GDM1 (cell line): ENCODE measurements around the gene CDC34.
A peak's percentile ranks its signal among the peaks of the same experiment; 100 is the strongest.

Source experiments
- DNase-seq: peaks from one replicate; lab custom pipeline; 2025; lab: John Stamatoyannopoulos, UW

CDC34 gene

DNA sequence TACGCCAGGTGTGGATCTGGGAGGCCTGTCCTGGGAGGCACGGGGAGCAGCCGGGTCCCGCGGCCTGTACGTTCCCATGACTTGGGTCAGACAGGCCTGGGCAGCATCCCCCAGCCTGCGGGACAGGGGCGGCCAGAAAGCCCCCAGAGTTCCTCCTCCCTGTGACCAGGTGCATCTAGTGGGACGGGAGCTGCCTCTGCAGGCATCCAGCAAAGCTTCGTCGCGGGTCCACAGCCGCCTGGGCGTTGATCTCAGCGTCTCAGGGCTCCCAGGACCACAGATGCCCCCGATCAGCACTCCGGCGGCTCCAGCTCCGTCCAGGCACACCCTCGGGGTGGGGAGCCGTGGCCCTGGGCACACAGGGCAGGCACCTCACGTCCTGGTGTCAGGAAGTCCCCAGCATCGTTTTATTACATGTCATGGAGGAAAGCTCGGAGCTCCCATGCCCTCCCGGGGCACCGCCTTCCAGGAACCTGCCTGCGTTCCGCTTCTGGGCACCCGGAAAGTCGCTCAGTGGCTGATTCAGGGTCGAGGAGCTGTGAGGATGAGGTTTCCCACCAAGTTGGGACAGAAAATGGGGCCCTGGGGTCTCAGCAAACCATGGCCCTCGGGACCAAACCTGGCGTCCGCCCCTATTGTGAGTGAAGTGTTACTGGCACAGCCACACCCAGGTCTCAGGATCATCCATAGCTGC, 10.8 kb downstream of the CDC34 start:
- no peak for DNase-seq

DNA sequence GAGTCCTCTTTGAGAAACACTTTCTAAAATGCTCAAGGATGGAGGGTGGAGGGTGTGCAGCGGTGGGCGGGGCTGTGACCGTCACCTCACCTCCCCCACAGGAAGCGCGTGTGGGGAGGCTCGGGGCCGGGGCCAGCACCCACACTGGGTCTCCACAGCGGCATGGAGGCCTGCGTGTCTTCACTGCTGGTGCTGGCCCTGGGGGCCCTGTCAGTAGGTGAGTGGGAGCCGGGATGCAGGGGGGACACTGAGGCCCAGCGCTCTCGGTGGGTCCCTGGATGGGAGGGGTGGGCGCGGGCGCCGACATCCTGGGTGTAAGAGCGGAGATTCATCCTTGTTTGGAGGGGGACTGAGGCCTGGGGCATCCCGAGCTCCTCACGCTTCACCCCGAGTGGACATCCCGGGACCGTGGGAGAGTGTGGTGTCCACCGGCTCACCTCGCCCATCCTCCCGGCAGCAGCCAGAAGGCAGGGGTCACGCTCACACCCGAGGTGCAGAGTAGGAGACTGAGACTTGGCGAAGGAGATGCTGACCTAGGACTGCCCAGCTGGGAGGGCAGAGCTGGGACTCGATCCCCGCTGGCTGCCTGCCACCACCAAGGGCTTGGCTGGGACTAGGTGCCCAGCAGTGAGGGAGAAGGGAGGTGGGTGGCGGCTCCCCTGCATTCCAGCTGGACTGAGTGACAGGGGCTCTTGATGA, 12.5 kb downstream of the CDC34 start, which contains the start of gene GZMM:
Gene GZMM (plus strand): TSS at position 144 of the 699 bp plus-strand sequence. CDS start 19 bp downstream, at position 163.
- no peak for DNase-seq

DNA sequence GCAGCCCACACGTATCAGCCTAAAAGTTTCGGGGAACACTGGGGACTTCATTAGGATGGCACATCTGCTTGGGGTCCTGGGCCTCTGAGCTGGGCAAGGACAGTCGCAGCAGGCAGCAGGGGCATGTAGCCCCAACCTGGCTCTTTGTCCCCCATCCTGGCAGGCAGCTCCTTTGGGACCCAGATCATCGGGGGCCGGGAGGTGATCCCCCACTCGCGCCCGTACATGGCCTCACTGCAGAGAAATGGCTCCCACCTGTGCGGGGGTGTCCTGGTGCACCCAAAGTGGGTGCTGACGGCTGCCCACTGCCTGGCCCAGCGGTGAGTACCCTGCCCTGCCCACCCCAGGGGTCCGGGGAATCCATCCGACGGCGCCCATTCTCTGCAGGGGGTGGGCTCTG, 15.6 kb downstream of the CDC34 start:
- DNase-seq = no peak

DNA sequence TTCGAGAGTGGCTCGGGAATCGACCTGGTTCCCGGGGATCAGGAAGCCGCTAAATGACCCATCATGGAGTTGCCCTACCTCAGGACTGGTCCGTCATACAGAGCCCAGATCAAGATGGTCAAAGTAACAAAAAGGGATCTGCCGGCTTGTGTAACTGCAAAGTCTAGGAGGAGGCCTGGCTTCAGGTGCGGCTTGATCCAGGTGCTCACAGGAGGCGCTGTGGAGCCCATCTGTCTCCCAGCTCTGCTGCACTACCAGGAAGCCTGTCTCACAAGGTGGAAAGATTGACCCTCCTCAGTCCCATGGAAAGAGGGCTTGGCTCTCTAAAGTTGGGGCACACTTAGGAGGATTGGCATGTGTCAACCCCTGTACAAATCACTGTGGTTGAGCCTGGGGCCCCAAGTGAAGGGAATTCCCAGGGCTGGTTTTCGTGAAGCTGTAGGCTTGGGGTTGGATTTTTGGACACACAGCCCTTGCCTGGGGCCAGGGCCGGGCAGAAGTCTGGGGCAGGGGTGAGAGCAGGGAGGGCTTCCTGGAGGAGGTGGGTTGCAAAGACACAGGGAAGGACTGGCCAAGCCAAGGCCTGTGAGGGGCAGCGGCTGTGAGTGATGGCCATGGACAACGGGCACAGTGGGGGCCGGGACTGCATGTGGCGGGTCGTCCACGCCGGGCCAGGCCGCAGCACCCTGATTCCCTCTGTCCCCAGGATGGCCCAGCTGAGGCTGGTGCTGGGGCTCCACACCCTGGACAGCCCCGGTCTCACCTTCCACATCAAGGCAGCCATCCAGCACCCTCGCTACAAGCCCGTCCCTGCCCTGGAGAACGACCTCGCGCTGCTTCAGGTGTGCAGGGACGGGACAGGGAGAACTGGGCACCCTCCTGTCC, 16.5 kb downstream of the CDC34 start:
- DNase-seq = no peak

DNA sequence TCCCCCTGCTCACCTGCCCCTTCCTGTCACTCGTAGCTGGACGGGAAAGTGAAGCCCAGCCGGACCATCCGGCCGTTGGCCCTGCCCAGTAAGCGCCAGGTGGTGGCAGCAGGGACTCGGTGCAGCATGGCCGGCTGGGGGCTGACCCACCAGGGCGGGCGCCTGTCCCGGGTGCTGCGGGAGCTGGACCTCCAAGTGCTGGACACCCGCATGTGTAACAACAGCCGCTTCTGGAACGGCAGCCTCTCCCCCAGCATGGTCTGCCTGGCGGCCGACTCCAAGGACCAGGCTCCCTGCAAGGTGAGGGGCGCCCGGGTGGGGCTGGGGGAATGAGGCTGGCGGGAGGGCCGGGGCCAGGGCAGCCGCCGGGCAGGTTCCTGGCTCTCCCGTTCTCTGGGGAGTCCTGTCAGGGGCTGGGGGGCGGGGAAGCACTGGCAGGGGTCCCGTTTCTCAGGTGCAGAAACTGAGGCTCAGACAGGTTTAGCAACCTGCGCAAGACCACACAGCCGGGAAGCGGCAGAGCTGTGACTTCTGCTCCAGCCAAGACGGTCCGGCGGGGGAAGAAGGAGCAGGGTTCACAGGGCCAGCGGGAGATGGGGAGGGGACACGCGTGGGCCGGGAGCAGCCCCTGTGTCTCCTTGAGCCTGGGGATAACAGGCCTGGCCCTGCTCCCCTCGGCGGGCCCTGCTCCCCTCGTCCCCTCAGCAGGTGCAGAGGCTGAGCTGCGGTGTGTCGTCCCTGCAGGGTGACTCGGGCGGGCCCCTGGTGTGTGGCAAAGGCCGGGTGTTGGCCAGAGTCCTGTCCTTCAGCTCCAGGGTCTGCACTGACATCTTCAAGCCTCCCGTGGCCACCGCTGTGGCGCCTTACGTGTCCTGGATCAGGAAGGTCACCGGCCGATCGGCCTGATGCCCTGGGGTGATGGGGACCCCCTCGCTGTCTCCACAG, 17.6 kb downstream of the CDC34 start:
- DNase-seq = no peak

DNA sequence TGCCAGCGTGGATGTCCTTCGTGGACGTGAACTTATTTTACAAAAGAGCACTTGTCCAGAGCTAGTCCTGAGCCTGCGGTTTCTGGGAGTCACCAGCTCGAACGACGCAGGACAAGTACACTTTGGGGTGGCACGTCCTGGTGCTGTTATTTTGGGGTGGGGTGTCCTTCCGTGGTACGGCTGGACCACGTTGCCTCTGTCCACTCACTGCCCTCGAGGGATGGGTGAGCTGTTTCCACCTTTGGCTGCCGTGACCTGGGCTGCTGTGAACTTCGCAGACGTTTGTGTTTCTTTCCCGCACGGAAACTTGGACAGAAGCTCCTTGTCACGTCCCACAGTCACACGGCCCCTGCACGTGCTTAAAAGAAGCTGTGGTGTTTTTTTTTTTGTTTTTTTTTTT, 23.3 kb downstream of the CDC34 start:
- DNase-seq = no peak

DNA sequence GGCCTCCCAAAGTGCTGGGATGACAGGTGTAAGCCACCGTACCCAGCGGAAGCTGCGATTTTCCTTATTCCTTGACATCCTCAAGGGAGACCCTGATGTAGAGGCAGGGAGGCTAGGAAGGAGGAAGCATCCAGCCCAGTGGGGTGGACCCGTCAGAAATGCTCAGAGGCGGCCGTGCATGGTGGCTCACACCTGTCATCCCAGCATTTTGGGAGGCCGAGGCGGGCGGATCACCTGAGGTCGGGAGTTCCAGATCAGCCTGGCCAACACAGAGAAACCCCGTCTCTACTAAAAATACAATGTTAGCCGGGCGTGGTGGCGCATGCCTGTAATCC, 23.9 kb downstream of the CDC34 start:
- no peak for DNase-seq

DNA sequence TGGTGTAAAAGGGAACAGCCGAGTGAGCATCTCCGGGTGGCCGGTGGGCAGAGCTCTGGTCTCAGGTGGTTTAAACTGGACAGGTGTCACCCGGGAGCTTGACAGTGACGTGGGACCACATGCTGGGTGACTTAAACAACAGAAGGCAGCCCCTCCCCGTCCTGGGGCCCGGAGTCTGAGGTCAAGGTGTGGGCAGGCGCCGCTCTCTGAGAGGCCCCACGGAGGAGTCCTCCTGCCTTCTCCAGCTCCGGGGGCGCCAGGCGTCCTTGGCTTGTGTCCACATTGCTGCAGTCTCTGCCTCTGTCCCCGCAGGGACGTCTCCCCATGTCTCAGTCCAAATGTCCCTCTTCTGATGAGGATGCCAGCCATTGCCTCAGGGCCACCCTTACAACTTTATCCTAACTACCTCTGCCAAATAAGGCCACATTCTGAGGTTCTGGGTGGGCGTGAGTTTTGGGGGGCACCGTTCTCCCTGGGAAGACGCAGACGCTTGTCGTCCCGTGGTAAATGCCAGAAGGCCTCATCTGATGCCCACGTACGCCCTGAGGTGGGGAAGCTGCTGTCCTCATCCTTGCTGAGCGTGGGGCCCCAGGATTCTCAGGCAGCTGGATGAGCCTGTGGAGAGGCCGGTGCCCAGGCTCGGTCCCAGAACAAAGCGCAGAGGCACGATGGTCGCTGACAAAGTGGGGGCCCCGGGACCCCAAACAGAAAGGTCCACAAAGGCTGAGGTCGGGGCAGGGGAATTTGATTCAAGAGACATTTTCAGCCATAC, 25.2 kb downstream of the CDC34 start:
- DNase-seq = no peak

DNA sequence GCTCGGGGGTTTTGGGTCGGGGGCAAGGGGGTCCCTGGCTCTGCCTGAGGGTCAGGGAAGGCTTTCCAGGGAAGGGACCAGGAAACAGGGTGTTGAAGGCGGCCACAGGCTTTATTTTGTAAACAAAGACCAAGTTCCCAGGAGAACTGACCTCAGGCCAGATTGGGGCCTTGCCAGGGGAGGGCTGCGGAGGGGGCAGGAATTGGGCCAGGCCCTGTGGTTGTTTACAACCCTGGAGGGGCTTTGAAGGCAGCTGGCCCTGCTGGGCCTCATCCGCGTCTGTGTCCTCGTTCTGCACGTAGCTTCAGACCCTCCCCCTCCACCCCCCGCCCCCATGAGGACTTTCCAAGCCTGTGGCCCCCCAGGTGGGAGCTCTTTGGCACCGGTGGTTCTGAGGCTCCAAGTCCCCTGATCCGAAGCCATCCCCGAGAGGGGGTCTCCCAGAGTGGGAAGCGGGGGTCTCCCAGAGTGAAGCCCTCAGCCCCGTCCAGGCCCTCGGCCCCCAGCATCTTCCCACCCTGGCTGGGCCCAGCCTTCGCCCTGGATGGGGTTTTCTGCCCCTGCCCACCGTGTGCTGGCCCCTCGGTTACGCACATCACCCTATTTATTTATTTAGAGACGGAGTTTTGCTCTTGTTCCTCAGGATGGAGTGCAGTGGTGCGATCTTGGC, 27.3 kb downstream of the CDC34 start:
- no peak for DNase-seq

DNA sequence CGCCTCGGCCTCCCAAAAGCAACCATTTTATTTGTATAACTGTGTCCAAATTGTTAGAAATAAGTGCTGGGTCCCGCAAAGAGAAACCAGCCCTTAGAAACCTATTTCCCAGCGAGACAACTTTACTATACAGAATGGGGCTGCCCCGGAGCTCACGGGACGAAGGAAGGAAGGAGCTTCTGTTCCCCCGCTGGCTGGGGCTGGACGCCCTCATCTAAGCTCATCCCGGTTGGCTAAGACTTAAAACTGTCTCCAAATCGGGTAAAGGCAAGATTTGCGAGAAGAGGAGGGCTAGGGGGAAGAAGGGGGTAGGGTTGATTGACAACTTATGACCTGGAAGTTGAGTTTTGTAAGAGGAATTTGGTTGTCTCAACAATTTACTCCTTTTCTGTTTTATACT, 28.6 kb downstream of the CDC34 start:
- no peak for DNase-seq

DNA sequence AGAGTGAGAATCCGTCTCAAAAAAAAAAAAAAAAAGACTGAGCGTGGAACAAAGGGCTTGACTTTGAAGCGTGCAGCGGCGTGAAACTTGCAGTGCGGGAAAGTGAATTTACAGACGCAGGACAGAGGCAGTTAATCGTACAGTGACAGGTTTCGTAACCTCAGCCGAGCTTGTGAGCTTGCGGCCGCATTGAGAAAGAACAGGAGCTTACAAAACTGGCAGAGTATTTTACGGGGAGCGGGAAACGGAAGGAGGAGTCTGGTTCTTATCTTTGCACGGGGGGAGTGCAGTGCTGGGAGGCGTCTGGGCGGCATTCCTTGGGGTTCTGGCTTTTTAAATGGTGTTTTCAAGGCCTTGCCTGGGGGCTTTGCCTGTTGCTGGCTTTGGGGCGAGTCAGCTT, 34.8 kb downstream of the CDC34 start:
- no peak for DNase-seq

DNA sequence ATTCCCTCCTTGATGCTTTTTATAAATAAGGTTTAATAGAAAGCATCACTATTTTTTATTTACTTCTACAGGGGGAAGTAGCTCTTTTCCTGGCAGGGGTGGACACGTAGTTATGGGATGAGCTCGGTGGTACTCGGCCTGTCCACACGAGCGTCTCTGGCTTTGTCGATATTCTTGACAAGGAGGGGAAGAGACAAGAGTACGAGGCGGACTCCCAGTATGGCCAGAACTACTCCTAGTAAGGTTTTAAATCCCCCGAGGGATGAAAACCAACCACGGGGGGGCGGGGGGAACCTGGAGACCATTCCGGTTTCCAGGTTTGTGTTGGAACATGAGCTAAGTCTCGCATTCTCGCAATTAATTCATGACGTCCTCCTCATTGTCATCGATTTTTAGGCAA, 35.3 kb downstream of the CDC34 start:
- no peak for DNase-seq

DNA sequence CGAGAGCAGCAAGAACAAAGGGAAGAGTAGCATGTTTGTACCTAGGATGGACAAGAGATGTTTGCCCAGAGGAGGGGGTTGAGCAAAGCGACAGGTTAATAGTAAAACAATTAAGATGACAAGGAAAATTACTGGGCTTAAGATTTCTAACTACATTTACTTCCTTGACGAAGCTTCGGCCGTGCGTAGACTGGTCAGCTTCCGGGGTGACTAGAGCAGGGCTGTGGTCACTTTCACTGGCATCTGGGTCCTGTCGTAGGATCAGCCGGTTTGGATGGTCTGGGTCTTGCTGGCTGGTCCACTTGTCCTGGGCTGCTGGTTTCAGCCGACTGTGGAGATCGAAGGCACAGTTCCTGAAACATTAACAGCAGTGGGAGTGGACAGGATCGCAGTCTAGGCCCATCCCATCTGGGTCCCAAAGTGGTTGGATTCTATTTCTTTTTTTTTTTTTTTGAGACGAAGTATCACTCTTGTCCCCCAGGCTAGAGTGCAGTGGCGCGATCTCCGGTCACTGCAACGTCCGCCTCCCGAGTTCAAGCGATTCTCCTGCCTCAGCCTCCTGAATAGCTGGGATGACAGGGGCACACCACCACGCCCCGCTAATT, 35.8 kb downstream of the CDC34 start:
- no peak for DNase-seq

DNA sequence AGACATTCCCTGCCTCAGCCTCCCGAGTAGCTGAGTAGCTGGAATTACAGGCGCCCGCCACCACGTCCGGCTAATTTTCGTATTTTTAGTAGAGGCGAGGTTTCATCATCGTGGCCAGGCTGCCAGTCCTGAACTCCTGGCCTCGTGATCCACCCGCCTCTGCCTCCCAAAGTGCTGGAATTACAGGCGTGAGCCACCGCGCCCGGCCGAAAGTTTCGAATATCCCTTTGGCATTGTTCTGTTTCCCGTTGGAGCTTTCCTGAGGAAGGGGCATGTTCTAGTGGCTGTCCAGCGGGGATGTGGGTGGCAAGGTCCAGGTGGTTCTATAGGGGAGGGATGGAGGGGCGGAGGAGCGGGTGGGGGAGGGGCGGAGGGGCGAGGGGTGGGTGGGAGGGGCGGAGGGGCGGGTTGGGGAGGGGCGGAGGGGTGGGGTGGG, 38.7 kb downstream of the CDC34 start:
- no peak for DNase-seq

DNA sequence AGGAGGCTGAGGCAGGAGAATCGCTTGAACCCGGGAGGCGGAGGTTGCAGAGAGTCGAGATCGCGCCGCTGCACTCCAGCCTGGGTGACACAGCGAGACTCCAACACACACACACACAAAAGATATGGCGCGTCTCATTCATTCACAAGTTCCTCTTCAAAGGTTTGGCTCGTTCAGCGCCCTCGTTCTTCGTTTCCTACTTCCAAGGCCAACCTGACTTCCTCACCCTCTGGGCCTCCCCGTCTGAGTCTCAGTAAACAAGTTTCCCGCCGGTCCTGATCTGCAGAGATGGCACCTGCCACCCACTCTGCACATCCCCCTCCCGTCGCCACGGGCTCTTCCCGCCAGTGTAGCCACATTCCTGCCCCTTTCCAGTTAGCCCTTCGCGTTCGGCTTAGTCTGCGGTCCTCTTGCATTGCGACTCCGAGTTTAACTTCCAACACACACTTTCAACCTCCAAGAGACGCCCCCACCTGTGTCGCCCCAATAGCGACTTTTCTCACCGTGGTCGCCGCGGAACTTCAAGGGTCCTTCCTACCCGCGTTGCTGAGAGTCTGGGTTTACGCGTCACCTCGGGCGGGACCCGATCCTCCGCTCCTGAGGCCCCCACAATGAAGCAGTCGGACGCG, 39.5 kb downstream of the CDC34 start:
- peak; percentile 54 for DNase-seq

DNA sequence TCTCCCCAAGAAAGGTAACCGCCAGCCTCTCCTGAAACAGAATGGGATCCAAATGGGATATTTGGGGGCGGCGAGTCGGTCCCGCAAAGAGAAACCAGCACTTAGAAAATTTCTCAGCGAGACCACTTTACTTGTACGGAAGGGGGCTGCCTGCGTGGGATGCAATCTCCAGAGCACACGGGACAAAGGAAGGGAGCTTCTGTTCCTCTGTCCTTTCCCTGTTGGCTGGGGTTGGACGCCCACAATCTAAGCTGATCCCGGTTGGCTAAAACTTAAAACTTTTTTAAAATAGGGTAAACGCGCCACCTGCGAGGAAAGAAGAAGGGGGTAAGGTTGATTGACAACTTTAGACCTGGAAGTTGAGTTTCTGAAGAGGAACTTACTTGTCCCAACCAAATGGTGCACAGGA, 40.0 kb downstream of the CDC34 start:
- DNase-seq = peak; percentile 33

DNA sequence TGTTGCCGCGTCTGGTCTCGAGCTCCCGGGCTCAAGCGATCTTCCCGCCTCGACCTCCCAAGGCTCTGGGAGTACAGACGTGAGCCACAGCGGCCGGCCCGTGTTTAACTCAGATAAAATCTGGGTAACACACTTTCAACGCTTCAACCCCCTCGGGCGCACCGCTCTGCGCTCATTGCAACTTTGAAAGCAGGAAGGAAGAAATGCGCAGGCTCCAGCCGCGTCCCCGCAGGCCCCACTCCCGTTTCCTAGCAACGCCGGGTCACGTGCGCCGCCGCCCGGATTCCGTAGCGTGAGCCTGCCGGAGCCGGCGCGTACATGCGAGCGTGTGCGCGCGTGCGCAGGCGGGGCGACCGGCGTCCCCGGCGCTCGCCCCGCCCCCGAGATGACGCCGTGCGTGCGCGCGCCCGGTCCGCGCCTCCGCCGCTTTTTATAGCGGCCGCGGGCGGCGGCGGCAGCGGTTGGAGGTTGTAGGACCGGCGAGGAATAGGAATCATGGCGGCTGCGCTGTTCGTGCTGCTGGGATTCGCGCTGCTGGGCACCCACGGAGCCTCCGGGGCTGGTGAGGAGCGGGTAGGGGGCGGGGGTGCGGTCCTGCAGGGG, 40.7 kb downstream of the CDC34 start, which contains the start of gene BSG:
Gene BSG (plus strand): TSS at position 457 of the 603 bp plus-strand sequence. CDS start 39 bp downstream, at position 496.
- peak; percentile 96 for DNase-seq

DNA sequence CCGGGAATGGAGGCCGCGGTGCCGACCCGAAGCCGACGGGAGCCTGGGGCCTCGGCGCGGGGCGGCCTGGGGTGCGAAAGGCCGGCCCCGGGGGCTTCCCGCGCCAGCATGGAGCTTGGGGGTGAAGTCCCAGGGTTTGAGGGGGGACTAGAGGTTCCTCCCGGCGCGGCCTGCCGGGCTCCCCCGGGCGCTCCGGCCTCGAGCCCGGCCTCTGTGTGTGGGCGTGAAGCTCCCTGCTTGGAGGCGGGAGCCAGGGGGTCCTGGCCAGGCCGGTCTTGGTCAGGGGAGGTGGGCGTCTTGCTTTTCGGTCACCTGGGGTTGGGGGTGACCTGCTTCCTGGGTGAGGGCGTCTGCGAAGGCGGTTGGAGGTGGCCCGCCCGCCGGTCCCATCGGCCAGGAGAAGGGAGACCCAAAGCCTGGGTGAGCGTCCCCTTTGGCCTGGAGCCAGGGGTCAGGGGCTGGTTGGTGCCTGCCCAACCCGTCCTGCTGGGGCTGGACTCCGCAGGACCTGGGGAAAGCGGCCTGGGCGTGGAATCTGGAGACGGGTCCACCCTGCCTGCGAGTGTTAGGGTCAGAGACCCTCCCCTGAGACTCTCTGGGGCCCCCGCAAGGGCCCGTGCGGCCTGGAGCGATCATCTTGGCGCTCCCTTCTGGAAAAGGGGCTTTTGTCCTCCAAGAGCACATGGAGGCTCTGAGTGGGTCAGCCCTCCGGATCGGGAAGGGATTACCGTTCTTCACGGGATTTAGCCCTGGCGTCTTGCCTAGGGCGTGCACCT, 41.4 kb downstream of the CDC34 start:
- DNase-seq = no peak
